ENCODE data around the gene STXBP1. TPM values are rescaled to one million over a fixed set of nuclear protein-coding genes. Genes with fewer than 3 reads are reported as not detected.

The STXBP1 gene
- total and polyA plus RNA-seq, 2 donors (not counting 1 experiment from before 2014, with no cell fraction given): 25.6 to 36.0 TPM

- H3K9me3 ChIP-seq (ENCODE audit: control insufficient read depth, insufficient read depth, low read depth, low read length): no peaks in the 10 kb centered on the region
- peaks cover 61% of the 10 kb centered on the region for H3K79me2 ChIP-seq (ENCODE audit: control insufficient read depth, insufficient read depth, low read length)
- peaks cover 33% of the 10 kb centered on the region for H3K4me1 ChIP-seq (ENCODE audit: control insufficient read depth, extremely low read depth, insufficient read depth, low read length)
- peak overlapping the region; percentile 88 for H3K27ac ChIP-seq (ENCODE audit: insufficient read depth, low read length)
- DNase-seq (ENCODE audit: low read depth in 2 of 2): no peak
- peak overlapping the region; percentile 83 for H3K9ac ChIP-seq (ENCODE audit: insufficient read depth, low read length)
- H3K4me3 ChIP-seq (replicated peaks in 1 of 4; ENCODE audit: control extremely low read depth in 1 of 4, insufficient read depth in 1 of 4, low read depth in 3 of 4, low read length in 4 of 4): peak overlapping the region; percentile 71 to 94 (median 82)
- H3K36me3 ChIP-seq (ENCODE audit: control insufficient read depth, insufficient read depth, low read length): peaks cover 13% of the 10 kb centered on the region
- no peaks in the 10 kb centered on the region for H4K20me1 ChIP-seq (ENCODE audit: control insufficient read depth, extremely low read depth, insufficient read depth, low read length)
- no peak overlapping the region for H3K4me2 ChIP-seq (ENCODE audit: extremely low read depth, insufficient read depth, low read length)
- TF ChIP-seq CTCF (conservative IDR thresholded peaks at IDR 0.05 in 1 of 2, IDR thresholded peaks at IDR 0.05 in 1 of 2; ENCODE audit: low read depth in 1 of 2, low read length in 2 of 2) (no peak), EZH2 (IDR thresholded peaks at IDR 0.05; ENCODE audit: low read length, missing control alignments) (no peak)
- no peaks in the 10 kb centered on the region for H3K27me3 ChIP-seq (ENCODE audit: control insufficient read depth, insufficient read depth, low read length)
- H2AFZ ChIP-seq (ENCODE audit: low read length): no peak overlapping the region
These were observed 43.5 kb upstream of the STXBP1 start for GRCh38 chr9:127568618-127568970.

GRCh38 chr9:127568971-127569885 lies 42.8 kb upstream of the STXBP1 start:
- no peak overlapping the region for H2AFZ ChIP-seq (ENCODE audit: low read length)
- H3K9me3 ChIP-seq (ENCODE audit: control insufficient read depth, insufficient read depth, low read depth, low read length): no peaks in the 10 kb centered on the region
- H3K4me3 ChIP-seq (replicated peaks in 1 of 4; ENCODE audit: control extremely low read depth in 1 of 4, insufficient read depth in 1 of 4, low read depth in 3 of 4, low read length in 4 of 4): peak overlapping the region; percentile 51 to 94 (median 66)
- H3K36me3 ChIP-seq (ENCODE audit: control insufficient read depth, insufficient read depth, low read length): peaks cover 10% of the 10 kb centered on the region
- no peaks in the 10 kb centered on the region for H3K27me3 ChIP-seq (ENCODE audit: control insufficient read depth, insufficient read depth, low read length)
- TF ChIP-seq CTCF (conservative IDR thresholded peaks at IDR 0.05 in 1 of 2, IDR thresholded peaks at IDR 0.05 in 1 of 2; ENCODE audit: low read depth in 1 of 2, low read length in 2 of 2): no peak
- TF ChIP-seq EZH2 (IDR thresholded peaks at IDR 0.05; ENCODE audit: low read length, missing control alignments): no peak
- H3K9ac ChIP-seq (ENCODE audit: insufficient read depth, low read length): peak overlapping the region; percentile 83
- H4K20me1 ChIP-seq (ENCODE audit: control insufficient read depth, extremely low read depth, insufficient read depth, low read length): no peaks in the 10 kb centered on the region
- peak; percentile 75 to 78 for DNase-seq (ENCODE audit: low read depth in 2 of 2)
- H3K79me2 ChIP-seq (ENCODE audit: control insufficient read depth, insufficient read depth, low read length): peaks cover 55% of the 10 kb centered on the region
- H3K4me2 ChIP-seq (ENCODE audit: extremely low read depth, insufficient read depth, low read length): peak overlapping the region; percentile 79
- peaks cover 32% of the 10 kb centered on the region for H3K4me1 ChIP-seq (ENCODE audit: control insufficient read depth, extremely low read depth, insufficient read depth, low read length)
- H3K27ac ChIP-seq (ENCODE audit: insufficient read depth, low read length): peak overlapping the region; percentile 95

- H3K4me3 ChIP-seq (replicated peaks in 1 of 4; ENCODE audit: control extremely low read depth in 1 of 4, insufficient read depth in 1 of 4, low read depth in 3 of 4, low read length in 4 of 4): peak overlapping the region; percentile 29 to 64 (median 51)
- H3K4me1 ChIP-seq (ENCODE audit: control insufficient read depth, extremely low read depth, insufficient read depth, low read length): peaks cover 36% of the 10 kb centered on the region
- no peaks in the 10 kb centered on the region for H3K27me3 ChIP-seq (ENCODE audit: control insufficient read depth, insufficient read depth, low read length)
- H3K36me3 ChIP-seq (ENCODE audit: control insufficient read depth, insufficient read depth, low read length): peaks cover 8% of the 10 kb centered on the region
- peak in 1 of 2 donors; percentile 60 for DNase-seq (ENCODE audit: low read depth in 2 of 2)
- H3K9ac ChIP-seq (ENCODE audit: insufficient read depth, low read length): peak overlapping the region; percentile 83
- TF ChIP-seq EZH2 (IDR thresholded peaks at IDR 0.05; ENCODE audit: low read length, missing control alignments) (no peak), CTCF (conservative IDR thresholded peaks at IDR 0.05 in 1 of 2, IDR thresholded peaks at IDR 0.05 in 1 of 2; ENCODE audit: low read depth in 1 of 2, low read length in 2 of 2) (no peak)
- no peak overlapping the region for H2AFZ ChIP-seq (ENCODE audit: low read length)
- no peaks in the 10 kb centered on the region for H4K20me1 ChIP-seq (ENCODE audit: control insufficient read depth, extremely low read depth, insufficient read depth, low read length)
- H3K9me3 ChIP-seq (ENCODE audit: control insufficient read depth, insufficient read depth, low read depth, low read length): no peaks in the 10 kb centered on the region
- peak overlapping the region; percentile 95 for H3K27ac ChIP-seq (ENCODE audit: insufficient read depth, low read length)
- H3K79me2 ChIP-seq (ENCODE audit: control insufficient read depth, insufficient read depth, low read length): peaks cover 48% of the 10 kb centered on the region
- H3K4me2 ChIP-seq (ENCODE audit: extremely low read depth, insufficient read depth, low read length): peak overlapping the region; percentile 79
These were observed 42.1 kb upstream of the STXBP1 start for GRCh38 chr9:127569886-127570401.

Measured in fibroblast of lung (primary cell).